CD4-positive, CD25-positive, alpha-beta regulatory T cell (primary cell): ENCODE measurements around the gene CREG1. TPM values are rescaled to one million over a fixed set of nuclear protein-coding genes. Genes with fewer than 3 reads are reported as not detected.
"Not testable (repeated sequence)": the region's sequence is repeated elsewhere in the genome, so short reads cannot be mapped to it uniquely, and the experiment has no call there.

ENCODE experiments used
- ATAC-seq, 2 donors: fragments of 150-1000 bp; cut with Tn5 transposase; one replicate each; pipeline ENCODE4 v1.10.0; 2021; ENCODE audit warnings: low read depth in 2 of 2, moderate number of reproducible peaks in 2 of 2, moderate library complexity in 1 of 2
- DNase-seq, 3 donors: peaks; one replicate each; pipeline versions ENCODE4 v3.0.0 to v3.0.0-alpha.2; 2012 to 2022; ENCODE audit warnings: mixed read lengths in 1 of 3
- H3K27ac ChIP-seq: one replicate; pipeline ENCODE4 v1.7.0; 2013; ENCODE audit warnings: mild to moderate bottlenecking, low read length; ENCODE audit not compliant: insufficient read depth, poor library complexity, severe bottlenecking
- H3K27me3 ChIP-seq: one replicate; pipeline ENCODE4 v1.7.0; 2013; ENCODE audit warnings: low read length; ENCODE audit not compliant: control insufficient read depth, insufficient read depth
- H3K36me3 ChIP-seq: one replicate; pipeline ENCODE4 v1.7.0; 2013; ENCODE audit warnings: mild to moderate bottlenecking, low read length, moderate library complexity; ENCODE audit not compliant: control insufficient read depth, insufficient read depth
- H3K4me1 ChIP-seq: 2 replicates; pipeline ENCODE4 v1.7.0; 2013; ENCODE audit warnings: mild to moderate bottlenecking, low read length; ENCODE audit not compliant: insufficient read depth, control insufficient read depth, poor library complexity, severe bottlenecking
- H3K4me3 ChIP-seq: one replicate; pipeline ENCODE4 v1.7.0; 2013; ENCODE audit warnings: low read depth, mild to moderate bottlenecking, low read length, moderate library complexity
- H3K9me3 ChIP-seq, 2 experiments: 1 replicate in 1 of 2; 2 replicates in 1 of 2; pipeline ENCODE4 v1.7.0; 2013; ENCODE audit warnings: low read length in 2 of 2, mild to moderate bottlenecking in 1 of 2, moderate library complexity in 1 of 2; ENCODE audit not compliant: control insufficient read depth in 2 of 2
- H3K27ac Mint-ChIP-seq, 3 donors: one replicate each; pipeline ENCODE4 v1.8.0; 2020 to 2022; ENCODE audit warnings: mild to moderate bottlenecking in 3 of 3, mixed read lengths in 3 of 3, moderate library complexity in 2 of 3
- H3K27me3 Mint-ChIP-seq: one replicate; pipeline ENCODE4 v1.8.0; 2022; ENCODE audit warnings: mild to moderate bottlenecking, mixed read lengths
- H3K36me3 Mint-ChIP-seq: one replicate; pipeline ENCODE4 v1.8.0; 2020; ENCODE audit warnings: mixed read lengths
- H3K4me1 Mint-ChIP-seq, 4 donors: one replicate each; pipeline ENCODE4 v1.8.0; 2020 to 2022; ENCODE audit warnings: mixed read lengths in 4 of 4, mild to moderate bottlenecking in 1 of 4
- H3K4me3 Mint-ChIP-seq, 4 donors: one replicate each; pipeline ENCODE4 v1.8.0; 2020 to 2022; ENCODE audit warnings: mild to moderate bottlenecking in 4 of 4, mixed read lengths in 4 of 4, moderate library complexity in 3 of 4
- H3K9me3 Mint-ChIP-seq, 7 donors: one replicate each; pipeline ENCODE4 v1.8.0; 2020 to 2022; ENCODE audit warnings: mixed read lengths in 7 of 7, mild to moderate bottlenecking in 3 of 7, moderate library complexity in 2 of 7
- polyA plus RNA-seq, 4 donors: library from polyadenylated mRNA; unstranded; fragments of 300-500 nt; fragmentation: Illumina TruSeq; gene quantifications; one replicate each; pipeline ENCODE4 v1.2.3, GENCODE V29; 2021
- total RNA-seq: library from RNA; stranded (reverse); gene quantifications from one replicate; pipeline ENCODE4 v1.2.3, GENCODE V29; 2022

The CREG1 gene
- total and polyA plus RNA-seq, 5 donors from 2014 or later: 6.7 to 29.7 (median 20.6) TPM

DNA sequence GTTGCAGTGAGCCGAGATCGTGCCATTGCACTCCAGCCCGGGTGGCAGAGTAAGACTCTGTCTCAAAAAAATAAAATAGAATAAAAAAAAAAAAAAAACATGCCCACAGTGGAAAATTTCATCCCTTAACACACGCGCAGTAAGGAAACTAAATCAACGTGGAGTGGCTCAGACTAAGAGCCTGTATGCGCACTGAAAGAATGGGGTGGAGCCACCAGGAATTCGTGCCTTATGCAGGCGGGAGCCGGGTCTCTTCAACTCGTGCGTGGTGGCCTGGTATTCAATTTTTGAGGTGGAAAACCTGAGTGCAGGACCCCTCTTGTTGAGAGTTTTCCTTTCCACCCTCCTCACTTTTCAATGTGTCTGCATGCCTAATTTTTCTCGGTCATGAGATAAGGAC is 22.1 kb upstream of the CREG1 start:
- H3K9me3 ChIP-seq: no peaks in the 10 kb centered on the region
- Mint-ChIP-seq H3K9me3 (no peaks in the 10 kb centered on the region), H3K4me3 (no peak overlapping the region), H3K27me3 (peaks cover 48% of the 10 kb centered on the region), H3K27ac (no peak overlapping the region), H3K4me1 (no peaks in the 10 kb centered on the region), H3K36me3 (no peaks in the 10 kb centered on the region)
- H3K27ac ChIP-seq: no peak overlapping the region
- no peak for ATAC-seq
- H3K4me1 ChIP-seq: no peaks in the 10 kb centered on the region
- H3K36me3 ChIP-seq: no peaks in the 10 kb centered on the region
- DNase-seq: no peak
- H3K27me3 ChIP-seq: peaks cover 11% of the 10 kb centered on the region
- no peak overlapping the region for H3K4me3 ChIP-seq

DNA sequence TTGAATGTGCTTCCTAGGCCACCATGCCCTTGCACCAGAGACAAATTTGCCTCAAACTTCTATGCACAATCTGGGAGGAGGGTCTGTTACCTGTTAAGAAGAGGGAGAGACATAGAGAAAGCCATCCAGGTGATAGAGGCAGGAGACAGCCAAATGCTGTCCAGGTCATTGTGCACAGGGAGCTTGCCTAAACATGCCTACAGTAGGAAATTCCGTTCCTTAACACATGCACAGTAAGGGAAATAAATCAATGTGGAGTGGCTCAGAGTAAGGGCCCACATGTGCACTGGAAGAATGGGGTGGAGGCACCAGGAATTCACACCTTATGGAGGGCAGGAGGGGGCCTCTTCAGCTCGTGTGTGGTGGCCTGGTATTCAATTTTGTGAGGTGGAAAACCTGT is 19.5 kb upstream of the CREG1 start:
- Histone ChIP-seq H3K4me3 (no peak overlapping the region), H3K4me1 (no peaks in the 10 kb centered on the region), H3K36me3 (no peaks in the 10 kb centered on the region), H3K9me3 (no peaks in the 10 kb centered on the region), H3K27me3 (peaks cover 13% of the 10 kb centered on the region), H3K27ac (no peak overlapping the region)
- H3K9me3 Mint-ChIP-seq: no peaks in the 10 kb centered on the region
- H3K4me3 Mint-ChIP-seq: no peak overlapping the region
- no peak for ATAC-seq
- DNase-seq: no peak
- H3K4me1 Mint-ChIP-seq: no peaks in the 10 kb centered on the region
- H3K36me3 Mint-ChIP-seq: no peaks in the 10 kb centered on the region
- H3K27ac Mint-ChIP-seq: no peak overlapping the region
- H3K27me3 Mint-ChIP-seq: peaks cover 30% of the 10 kb centered on the region

DNA sequence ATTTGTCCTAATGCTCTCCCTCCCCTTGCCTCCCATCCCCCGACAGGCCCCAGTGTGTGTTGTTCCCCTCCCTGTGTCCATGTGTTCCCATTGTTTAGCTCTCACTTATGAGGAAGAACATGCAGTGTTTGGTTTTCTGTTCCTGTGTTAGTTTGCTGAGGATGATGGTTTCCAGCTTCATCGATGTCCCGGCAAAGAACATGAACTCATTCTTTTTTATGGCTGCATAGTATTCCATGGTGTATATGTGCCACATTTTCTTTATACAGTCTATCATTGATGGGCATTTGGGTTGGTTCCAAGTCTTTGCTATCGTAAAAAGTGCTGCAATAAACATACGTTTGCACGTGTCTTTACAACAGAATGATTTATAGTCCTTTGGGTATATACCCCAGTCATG is 17.1 kb upstream of the CREG1 start:
- not testable (repeated sequence) for DNase-seq, H3K36me3 ChIP-seq, H3K9me3 Mint-ChIP-seq, H3K4me1 Mint-ChIP-seq, H3K27ac Mint-ChIP-seq, H3K4me3 ChIP-seq, H3K27me3 ChIP-seq, ATAC-seq, H3K4me3 Mint-ChIP-seq, H3K27ac ChIP-seq, H3K9me3 ChIP-seq, H3K36me3 Mint-ChIP-seq, H3K4me1 ChIP-seq
- peaks cover 29% of the 10 kb centered on the region for H3K27me3 Mint-ChIP-seq

GRCh38 chr1:167567663-167568062 is 14.1 kb upstream of the CREG1 start:
- ATAC-seq (no peak), DNase-seq (no peak)
- peaks cover 1% of the 10 kb centered on the region for H3K27me3 ChIP-seq
- no peaks in the 10 kb centered on the region for H3K4me1 ChIP-seq
- no peak overlapping the region for H3K27ac ChIP-seq
- H3K36me3 ChIP-seq: no peaks in the 10 kb centered on the region
- no peak overlapping the region for H3K27ac Mint-ChIP-seq
- no peaks in the 10 kb centered on the region for H3K9me3 Mint-ChIP-seq
- peaks cover 12% of the 10 kb centered on the region for H3K27me3 Mint-ChIP-seq
- H3K9me3 ChIP-seq: no peaks in the 10 kb centered on the region
- no peak overlapping the region for H3K4me3 ChIP-seq
- peaks cover 0 to 6% (median 1%) of the 10 kb centered on the region in 4 donors for H3K4me1 Mint-ChIP-seq
- no peak overlapping the region for H3K4me3 Mint-ChIP-seq
- no peaks in the 10 kb centered on the region for H3K36me3 Mint-ChIP-seq

DNA sequence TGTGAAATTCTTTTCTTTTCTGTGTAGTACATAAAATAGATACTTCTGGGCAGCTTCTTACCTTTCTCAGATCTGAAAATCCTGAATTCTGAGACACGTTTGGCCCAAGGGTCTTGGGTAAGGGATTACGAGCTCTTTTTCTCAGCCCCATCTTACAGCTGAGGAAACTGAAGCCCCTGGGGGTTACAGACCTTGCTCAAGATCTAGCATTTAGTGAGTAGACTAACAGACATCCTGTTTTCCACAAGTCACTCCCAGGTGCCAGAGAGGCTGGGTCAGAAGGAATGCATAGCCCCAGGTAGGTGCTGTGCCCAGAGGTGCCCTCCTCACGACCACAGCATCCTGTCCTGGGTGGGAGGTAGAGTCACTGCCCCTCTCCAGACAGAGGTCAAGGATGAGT is 13.2 kb upstream of the CREG1 start:
- Histone ChIP-seq H3K27ac (no peak overlapping the region), H3K36me3 (no peaks in the 10 kb centered on the region), H3K9me3 (no peaks in the 10 kb centered on the region), H3K4me1 (no peaks in the 10 kb centered on the region), H3K4me3 (no peak overlapping the region), H3K27me3 (peaks cover 1% of the 10 kb centered on the region)
- H3K27me3 Mint-ChIP-seq: peaks cover 11% of the 10 kb centered on the region
- peaks cover 0 to 6% (median 1%) of the 10 kb centered on the region in 4 donors for H3K4me1 Mint-ChIP-seq
- ATAC-seq (no peak), DNase-seq (no peak)
- H3K36me3 Mint-ChIP-seq: no peaks in the 10 kb centered on the region
- no peak overlapping the region for H3K4me3 Mint-ChIP-seq
- no peak overlapping the region for H3K27ac Mint-ChIP-seq
- H3K9me3 Mint-ChIP-seq: no peaks in the 10 kb centered on the region

- no peak overlapping the region for H3K27ac Mint-ChIP-seq
- H3K36me3 Mint-ChIP-seq: no peaks in the 10 kb centered on the region
- Histone ChIP-seq H3K36me3 (no peaks in the 10 kb centered on the region), H3K4me1 (no peaks in the 10 kb centered on the region), H3K27me3 (peaks cover 1% of the 10 kb centered on the region), H3K9me3 (no peaks in the 10 kb centered on the region), H3K4me3 (no peak overlapping the region), H3K27ac (no peak overlapping the region)
- no peak for DNase-seq
- no peaks in the 10 kb centered on the region for H3K9me3 Mint-ChIP-seq
- no peak overlapping the region for H3K4me3 Mint-ChIP-seq
- no peak for ATAC-seq
- H3K4me1 Mint-ChIP-seq: peaks cover 0 to 6% (median 1%) of the 10 kb centered on the region in 4 donors
- peaks cover 9% of the 10 kb centered on the region for H3K27me3 Mint-ChIP-seq
These were observed 12.4 kb upstream of the CREG1 start for GRCh38 chr1:167565922-167566321.

DNA sequence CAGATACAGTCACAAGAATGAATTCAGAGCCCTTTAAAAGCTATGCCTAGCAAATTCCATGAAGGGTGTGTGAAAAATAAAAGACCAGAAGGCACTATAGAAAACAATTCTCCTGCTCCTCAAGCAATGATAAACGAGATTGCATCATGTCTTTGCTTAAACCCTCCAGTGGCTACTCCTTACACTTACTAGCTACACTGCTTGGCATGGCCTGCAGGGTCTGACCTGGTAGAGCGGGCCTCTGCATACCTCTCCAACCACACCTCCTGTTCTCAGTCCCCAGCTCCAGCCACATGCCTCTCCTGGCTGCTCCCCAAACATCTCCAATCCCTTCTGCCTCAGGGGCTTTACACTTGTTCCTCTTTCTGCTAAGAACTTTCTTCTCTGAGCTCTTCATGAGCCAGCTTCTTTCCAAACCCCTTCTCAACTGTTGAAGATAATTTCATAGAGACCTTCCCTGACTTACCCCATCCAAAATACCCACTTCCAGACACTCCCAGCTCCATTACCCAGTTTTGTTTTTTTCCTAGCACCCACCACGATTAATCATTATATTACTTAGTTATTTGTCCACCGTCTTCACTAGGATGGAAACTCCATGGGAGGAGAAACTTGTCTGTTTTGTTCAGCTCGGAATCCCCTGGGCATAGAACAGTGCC is 11.2 kb upstream of the CREG1 start:
- Mint-ChIP-seq H3K27me3 (peaks cover 12% of the 10 kb centered on the region), H3K4me1 (peaks cover 0 to 6% (median 1%) of the 10 kb centered on the region in 4 donors), H3K9me3 (no peaks in the 10 kb centered on the region), H3K27ac (peak overlapping the region in 1 of 3 donors; percentile 5), H3K4me3 (no peak overlapping the region), H3K36me3 (no peaks in the 10 kb centered on the region)
- no peaks in the 10 kb centered on the region for H3K4me1 ChIP-seq
- H3K27ac ChIP-seq: no peak overlapping the region
- H3K4me3 ChIP-seq: no peak overlapping the region
- H3K36me3 ChIP-seq: no peaks in the 10 kb centered on the region
- H3K9me3 ChIP-seq: no peaks in the 10 kb centered on the region
- ATAC-seq: no peak
- no peak for DNase-seq
- peaks cover 1% of the 10 kb centered on the region for H3K27me3 ChIP-seq

- Histone ChIP-seq H3K4me1 (no peaks in the 10 kb centered on the region), H3K27me3 (no peaks in the 10 kb centered on the region), H3K36me3 (no peaks in the 10 kb centered on the region), H3K27ac (no peak overlapping the region), H3K9me3 (no peaks in the 10 kb centered on the region), H3K4me3 (no peak overlapping the region)
- Mint-ChIP-seq H3K4me3 (no peak overlapping the region), H3K27ac (no peak overlapping the region), H3K27me3 (peaks cover 18% of the 10 kb centered on the region), H3K36me3 (no peaks in the 10 kb centered on the region), H3K9me3 (peaks cover 0 to 2% (median 0%) of the 10 kb centered on the region in 7 donors), H3K4me1 (peaks cover 0 to 6% (median 1%) of the 10 kb centered on the region in 4 donors)
- DNase-seq (no peak), ATAC-seq (no peak)
These were observed 10.2 kb upstream of the CREG1 start for GRCh38 chr1:167563579-167564246.
